Panc1 (cell line): ENCODE data around the gene SNX10. TPM values are rescaled to one million over a fixed set of nuclear protein-coding genes. Genes with fewer than 3 reads are reported as not detected.

Experiments used
- ATAC-seq: fragments of 200-7000 bp; cut with Tn5 transposase; 2 replicates; pipeline ENCODE4 v1.9.1; 2020; ENCODE audit warnings: mild to moderate bottlenecking, moderate library complexity
- BruUV-seq: library from RNA; stranded (reverse); fragments of 400-500 nt; replicated peaks from 2 replicates; lab custom pipeline; 2021; lab: Mats Ljungman, UMichigan
- CTCF ChIA-PET: fragments of 300-600 bp; sonication (Branson Sonifier 250); formaldehyde crosslinking; loops from one replicate; lab custom pipeline; 2022; ENCODE audit warnings: antibody characterized with exemption; lab: Charles Lee
- POLR2A ChIA-PET: fragments of 300-600 bp; sonication (Branson Sonifier 250); formaldehyde crosslinking; loops from one replicate; lab custom pipeline; 2022; ENCODE audit warnings: antibody characterized with exemption; lab: Charles Lee
- DNase-seq: peaks from one replicate; pipeline ENCODE4 v3.0.0-alpha.2; 2010; ENCODE audit warnings: low read depth, low spot score
- H3K27ac ChIP-seq: 2 replicates; pipeline ENCODE4 v1.5.1; 2011; ENCODE audit warnings: mild to moderate bottlenecking, low read length, inconsistent platforms
- H3K27me3 ChIP-seq: fragments of 200-500 bp; sonication (Bioruptor generic); 2 replicates; pipeline ENCODE4 v1.6.0; 2014; ENCODE audit warnings: low read length, inconsistent platforms; ENCODE audit not compliant: control insufficient read depth, insufficient read depth
- H3K36me3 ChIP-seq: fragments of 200-500 bp; sonication (Bioruptor generic); 2 replicates; pipeline ENCODE4 v1.5.1; 2014; ENCODE audit warnings: inconsistent platforms, mild to moderate bottlenecking, low read length, moderate library complexity; ENCODE audit not compliant: control insufficient read depth, insufficient read depth
- H3K4me1 ChIP-seq: 2 replicates; pipeline ENCODE4 v1.5.1; 2011; ENCODE audit warnings: inconsistent platforms, mild to moderate bottlenecking, low read length, moderate library complexity; ENCODE audit not compliant: control insufficient read depth, insufficient read depth
- H3K4me3 ChIP-seq, 2 experiments: 2 replicates each; pipeline ENCODE4 v1.5.1; 2011 to 2012; ENCODE audit warnings: low read depth in 2 of 2, low read length in 2 of 2, mild to moderate bottlenecking in 2 of 2, inconsistent platforms in 1 of 2, moderate library complexity in 1 of 2
- H3K9me3 ChIP-seq: fragments of 200-500 bp; sonication (Bioruptor generic); 2 replicates; pipeline ENCODE4 v1.5.1; 2014; ENCODE audit warnings: low read depth, mild to moderate bottlenecking, inconsistent platforms, low read length, moderate library complexity; ENCODE audit not compliant: control insufficient read depth, insufficient read depth
- POLR2AphosphoS5 ChIP-seq: IDR thresholded peaks from 2 replicates; pipeline ENCODE4 v1.6.1; 2012; ENCODE audit warnings: mild to moderate bottlenecking, low read depth, low read length, moderate library complexity
- SIN3A ChIP-seq: IDR thresholded peaks from 2 replicates; pipeline ENCODE4 v1.6.1; 2012; ENCODE audit warnings: low read depth, mild to moderate bottlenecking, low read length, moderate library complexity, borderline replicate concordance; ENCODE audit not compliant: insufficient read depth
- TCF7L2 ChIP-seq: IDR thresholded peaks from 2 replicates; pipeline ENCODE4 v1.6.1; 2011; ENCODE audit warnings: mild to moderate bottlenecking, low read depth, low read length, inconsistent platforms
- in situ Hi-C: cut with HindIII; loops from 2 replicates; pipeline ENCODE4 v1.10.0; 2016; ENCODE audit warnings: low sequenced_read_pairs, low pct_unique_long_range_greater_than_20kb
- intact Hi-C: fragments of 100-400 bp; cut with micrococcal nuclease; formaldehyde crosslinking; loops from one replicate; pipeline ENCODE4 v1.10.0; 2022; ENCODE audit not compliant: unreplicated experiment
- total RNA-seq: library from RNA; stranded (reverse); gene quantifications from one replicate; pipeline ENCODE4 v1.2.1, GENCODE V29; 2021; ENCODE audit not compliant: unreplicated experiment
- TF ChIP-seq, protein P1 (sequence below): fragments of 450-650 bp; IDR thresholded peaks from 2 replicates; pipeline ENCODE4 v1.5.1; 2017; ENCODE audit warnings: mild to moderate bottlenecking
- TF ChIP-seq, protein P2 (sequence below), 2 experiments: IDR thresholded peaks; 2 replicates each; pipeline ENCODE4 v1.6.1; 2011 to 2012; ENCODE audit warnings: low read depth in 2 of 2, control low read depth in 1 of 2, low read length in 1 of 2, mild to moderate bottlenecking in 1 of 2, moderate library complexity in 1 of 2; ENCODE audit not compliant: insufficient read depth in 1 of 2

SNX10 gene
- total RNA-seq, 1 experiment from 2014 or later = 21.8 TPM

DNA sequence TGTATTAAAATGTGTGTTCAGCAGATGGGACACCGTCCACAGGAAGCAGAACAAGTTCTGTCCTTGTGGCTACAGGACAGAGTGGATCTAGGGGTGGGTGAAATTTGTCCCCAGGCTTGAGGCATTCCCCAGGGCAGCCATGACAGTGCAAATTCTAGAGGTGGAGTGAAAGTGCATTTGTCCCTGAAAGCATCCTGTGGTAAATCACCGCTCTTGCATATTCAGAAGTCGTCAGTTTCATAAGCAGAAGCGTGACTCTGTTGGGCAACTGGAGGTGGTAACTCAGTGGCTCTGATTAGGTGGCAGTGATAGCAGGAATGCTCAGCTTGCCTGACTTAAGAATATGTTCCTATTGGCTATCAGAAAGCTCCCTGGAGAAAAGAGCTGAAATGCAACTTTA is 96.6 kb downstream of the SNX10 start:
- Histone ChIP-seq H3K36me3 (0 out of 2 replicates have a peak, but pooled peaks cover 2% of the 10 kb centered on the region), H3K27ac (no peak overlapping the region), H3K27me3 (peaks cover 71% of the 10 kb centered on the region), H3K9me3 (no peaks in the 10 kb centered on the region), H3K4me1 (no peaks in the 10 kb centered on the region), H3K4me3 (no peak overlapping the region)
- DNase-seq (no peak), ATAC-seq (no peak)
- TF ChIP-seq, protein P1, sequence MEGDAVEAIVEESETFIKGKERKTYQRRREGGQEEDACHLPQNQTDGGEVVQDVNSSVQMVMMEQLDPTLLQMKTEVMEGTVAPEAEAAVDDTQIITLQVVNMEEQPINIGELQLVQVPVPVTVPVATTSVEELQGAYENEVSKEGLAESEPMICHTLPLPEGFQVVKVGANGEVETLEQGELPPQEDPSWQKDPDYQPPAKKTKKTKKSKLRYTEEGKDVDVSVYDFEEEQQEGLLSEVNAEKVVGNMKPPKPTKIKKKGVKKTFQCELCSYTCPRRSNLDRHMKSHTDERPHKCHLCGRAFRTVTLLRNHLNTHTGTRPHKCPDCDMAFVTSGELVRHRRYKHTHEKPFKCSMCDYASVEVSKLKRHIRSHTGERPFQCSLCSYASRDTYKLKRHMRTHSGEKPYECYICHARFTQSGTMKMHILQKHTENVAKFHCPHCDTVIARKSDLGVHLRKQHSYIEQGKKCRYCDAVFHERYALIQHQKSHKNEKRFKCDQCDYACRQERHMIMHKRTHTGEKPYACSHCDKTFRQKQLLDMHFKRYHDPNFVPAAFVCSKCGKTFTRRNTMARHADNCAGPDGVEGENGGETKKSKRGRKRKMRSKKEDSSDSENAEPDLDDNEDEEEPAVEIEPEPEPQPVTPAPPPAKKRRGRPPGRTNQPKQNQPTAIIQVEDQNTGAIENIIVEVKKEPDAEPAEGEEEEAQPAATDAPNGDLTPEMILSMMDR = no peak
- no peak for TF ChIP-seq SIN3A
- intact Hi-C loops (no loop called here), in situ Hi-C loops (no loop called here)
- ChIA-PET CTCF (no interaction called here), POLR2A (no interaction called here)
- BruUV-seq = no TSS peak

GRCh38 chr7:26390016-26390415 is 98.4 kb downstream of the SNX10 start:
- no TSS peak for BruUV-seq
- H3K4me3 ChIP-seq = no peak overlapping the region
- in situ Hi-C loops (no loop called here), intact Hi-C loops (no loop called here)
- 0 out of 2 replicates have a peak, but pooled peaks cover 2% of the 10 kb centered on the region for H3K36me3 ChIP-seq
- DNase-seq (no peak), ATAC-seq (no peak)
- ChIA-PET POLR2A (no interaction called here), CTCF (no interaction called here)
- H3K27ac ChIP-seq = no peak overlapping the region
- TF ChIP-seq, protein P1 = no peak
- no peak for TF ChIP-seq POLR2AphosphoS5
- no peak for TF ChIP-seq TCF7L2
- TF ChIP-seq SIN3A = no peak
- TF ChIP-seq, protein P2, sequence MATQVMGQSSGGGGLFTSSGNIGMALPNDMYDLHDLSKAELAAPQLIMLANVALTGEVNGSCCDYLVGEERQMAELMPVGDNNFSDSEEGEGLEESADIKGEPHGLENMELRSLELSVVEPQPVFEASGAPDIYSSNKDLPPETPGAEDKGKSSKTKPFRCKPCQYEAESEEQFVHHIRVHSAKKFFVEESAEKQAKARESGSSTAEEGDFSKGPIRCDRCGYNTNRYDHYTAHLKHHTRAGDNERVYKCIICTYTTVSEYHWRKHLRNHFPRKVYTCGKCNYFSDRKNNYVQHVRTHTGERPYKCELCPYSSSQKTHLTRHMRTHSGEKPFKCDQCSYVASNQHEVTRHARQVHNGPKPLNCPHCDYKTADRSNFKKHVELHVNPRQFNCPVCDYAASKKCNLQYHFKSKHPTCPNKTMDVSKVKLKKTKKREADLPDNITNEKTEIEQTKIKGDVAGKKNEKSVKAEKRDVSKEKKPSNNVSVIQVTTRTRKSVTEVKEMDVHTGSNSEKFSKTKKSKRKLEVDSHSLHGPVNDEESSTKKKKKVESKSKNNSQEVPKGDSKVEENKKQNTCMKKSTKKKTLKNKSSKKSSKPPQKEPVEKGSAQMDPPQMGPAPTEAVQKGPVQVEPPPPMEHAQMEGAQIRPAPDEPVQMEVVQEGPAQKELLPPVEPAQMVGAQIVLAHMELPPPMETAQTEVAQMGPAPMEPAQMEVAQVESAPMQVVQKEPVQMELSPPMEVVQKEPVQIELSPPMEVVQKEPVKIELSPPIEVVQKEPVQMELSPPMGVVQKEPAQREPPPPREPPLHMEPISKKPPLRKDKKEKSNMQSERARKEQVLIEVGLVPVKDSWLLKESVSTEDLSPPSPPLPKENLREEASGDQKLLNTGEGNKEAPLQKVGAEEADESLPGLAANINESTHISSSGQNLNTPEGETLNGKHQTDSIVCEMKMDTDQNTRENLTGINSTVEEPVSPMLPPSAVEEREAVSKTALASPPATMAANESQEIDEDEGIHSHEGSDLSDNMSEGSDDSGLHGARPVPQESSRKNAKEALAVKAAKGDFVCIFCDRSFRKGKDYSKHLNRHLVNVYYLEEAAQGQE (IDR thresholded peaks at IDR 0.05; ENCODE audit: insufficient read depth in 1 of 2, low read depth in 2 of 2, low read length in 1 of 2) = no peak
- no peaks in the 10 kb centered on the region for H3K9me3 ChIP-seq
- no peaks in the 10 kb centered on the region for H3K4me1 ChIP-seq
- H3K27me3 ChIP-seq = peaks cover 71% of the 10 kb centered on the region

- no peak for ATAC-seq
- H3K27me3 ChIP-seq = peaks cover 53% of the 10 kb centered on the region
- POLR2A ChIA-PET = no interaction called here
- H3K36me3 ChIP-seq = 0 out of 2 replicates have a peak, but pooled peaks cover 2% of the 10 kb centered on the region
- no peak for DNase-seq
- no peak overlapping the region for H3K27ac ChIP-seq
- 0 out of 2 replicates have a peak, but pooled peaks cover 4% of the 10 kb centered on the region for H3K4me1 ChIP-seq
- CTCF ChIA-PET = no interaction called here
- intact Hi-C loops = no loop called here
- BruUV-seq = no TSS peak
- H3K4me3 ChIP-seq = no peak overlapping the region
- no peaks in the 10 kb centered on the region for H3K9me3 ChIP-seq
- TF ChIP-seq, protein P1 = no peak
- TF ChIP-seq, protein P2 (IDR thresholded peaks at IDR 0.05; ENCODE audit: insufficient read depth in 1 of 2, low read depth in 2 of 2, low read length in 1 of 2) = no peak
- TF ChIP-seq SIN3A = no peak
- in situ Hi-C loops = no loop called here
These were observed 102.2 kb downstream of the SNX10 start for GRCh38 chr7:26393818-26394217.
